ENCODE results near the gene VWA5B1.
"Not testable (repeated sequence)": the region's sequence is repeated elsewhere in the genome, so short reads cannot be mapped to it uniquely, and the experiment has no call there.

The VWA5B1 gene

GRCh38 chr1:20280341-20280740 is 10.3 kb upstream of the VWA5B1 start:
- DNase-seq: no peak

- no peak for DNase-seq
These were observed 9.8 kb upstream of the VWA5B1 start for GRCh38 chr1:20280906-20281305.

- DNase-seq: no peak
These were observed 8.9 kb upstream of the VWA5B1 start for GRCh38 chr1:20281801-20282200.

GRCh38 chr1:20282533-20282932 is 8.1 kb upstream of the VWA5B1 start:
- DNase-seq: no peak

- DNase-seq: no peak
These were observed 6.6 kb upstream of the VWA5B1 start for GRCh38 chr1:20284046-20284445.

GRCh38 chr1:20284625-20285024 is 6.0 kb upstream of the VWA5B1 start:
- DNase-seq: no peak

GRCh38 chr1:20285510-20285909 is 5.2 kb upstream of the VWA5B1 start:
- DNase-seq: no peak

GRCh38 chr1:20287696-20288095 is 3.0 kb upstream of the VWA5B1 start:
- not testable (repeated sequence) for DNase-seq

- no peak for DNase-seq
These were observed 990 bp downstream of the VWA5B1 start for GRCh38 chr1:20291645-20292084.

- no peak for DNase-seq
These were observed 8.0 kb downstream of the VWA5B1 start for GRCh38 chr1:20298626-20299025.

GRCh38 chr1:20301463-20302107 is 10.9 kb downstream of the VWA5B1 start:
- DNase-seq: no peak

- no peak for DNase-seq
These were observed 11.4 kb downstream of the VWA5B1 start for GRCh38 chr1:20302108-20302471.

GRCh38 chr1:20307026-20307425 is 16.4 kb downstream of the VWA5B1 start:
- no peak for DNase-seq

- no peak for DNase-seq
These were observed 17.9 kb downstream of the VWA5B1 start for GRCh38 chr1:20308569-20308968.

- DNase-seq: no peak
These were observed 20.6 kb downstream of the VWA5B1 start for GRCh38 chr1:20311289-20311688.

GRCh38 chr1:20312310-20312709 is 21.6 kb downstream of the VWA5B1 start:
- DNase-seq: no peak

GRCh38 chr1:20312818-20313217 is 22.1 kb downstream of the VWA5B1 start:
- DNase-seq: no peak

- no peak for DNase-seq
These were observed 26.8 kb downstream of the VWA5B1 start for GRCh38 chr1:20317471-20317870.

GRCh38 chr1:20318521-20318920 is 27.8 kb downstream of the VWA5B1 start:
- DNase-seq: no peak

- DNase-seq: no peak
These were observed 28.3 kb downstream of the VWA5B1 start for GRCh38 chr1:20318971-20319370.

- no peak for DNase-seq
These were observed 29.0 kb downstream of the VWA5B1 start for GRCh38 chr1:20319456-20320220.

GRCh38 chr1:20320704-20321103 is 30.0 kb downstream of the VWA5B1 start:
- DNase-seq: no peak

- DNase-seq: no peak
These were observed 30.9 kb downstream of the VWA5B1 start for GRCh38 chr1:20321573-20321972.

GRCh38 chr1:20322081-20322824 is 31.6 kb downstream of the VWA5B1 start:
- no peak for DNase-seq
